HG02623 (cell line): ENCODE results near the gene BCAR1.
"Not testable (repeated sequence)": the region's sequence is repeated elsewhere in the genome, so short reads cannot be mapped to it uniquely, and the experiment has no call there.

Experiments
- ATAC-seq: cut with Tn5 transposase; IDR thresholded peaks from one replicate; pipeline ENCODE4 v1.9.1; 2021; ENCODE audit warnings: moderate library complexity; ENCODE audit not compliant: unreplicated experiment

The BCAR1 gene

DNA sequence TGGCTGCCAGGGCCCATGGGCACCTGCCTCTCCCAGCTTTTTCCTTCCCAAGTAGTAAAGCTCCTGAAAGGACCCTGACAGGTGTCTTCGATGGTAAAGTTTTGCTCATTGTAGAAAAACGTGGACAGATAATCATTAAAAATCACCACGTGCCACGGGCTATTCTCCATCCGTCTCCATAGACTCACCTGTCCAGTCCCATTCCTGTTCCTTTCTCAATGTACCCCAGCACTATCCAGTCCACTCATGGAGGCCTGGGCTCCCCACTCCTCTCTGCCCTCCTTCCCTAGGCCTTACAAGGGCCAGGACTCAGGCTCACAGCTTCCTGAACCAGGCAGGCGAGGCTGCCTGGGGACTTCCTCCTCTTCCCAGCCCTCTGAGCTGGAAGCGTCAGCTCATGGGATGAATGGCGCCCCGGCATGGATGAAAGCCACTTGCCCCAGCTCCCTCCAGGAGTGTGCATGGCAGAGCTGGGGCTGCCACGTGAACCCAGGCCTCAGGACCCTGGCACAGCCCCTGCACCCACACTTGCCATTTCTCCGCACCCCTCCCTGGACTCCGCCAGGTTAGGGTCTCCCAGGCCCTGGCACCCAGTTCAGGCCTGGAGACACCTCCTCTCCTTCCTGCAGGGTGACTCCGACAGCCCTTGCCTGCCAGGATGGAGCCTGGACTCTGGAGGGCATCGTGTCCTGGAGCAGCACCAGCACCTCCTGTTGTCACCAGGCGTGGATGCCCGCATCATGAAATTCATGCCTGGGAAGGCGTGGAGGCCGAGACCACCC is 23.9 kb downstream of the BCAR1 start:
- ATAC-seq: no peak

DNA sequence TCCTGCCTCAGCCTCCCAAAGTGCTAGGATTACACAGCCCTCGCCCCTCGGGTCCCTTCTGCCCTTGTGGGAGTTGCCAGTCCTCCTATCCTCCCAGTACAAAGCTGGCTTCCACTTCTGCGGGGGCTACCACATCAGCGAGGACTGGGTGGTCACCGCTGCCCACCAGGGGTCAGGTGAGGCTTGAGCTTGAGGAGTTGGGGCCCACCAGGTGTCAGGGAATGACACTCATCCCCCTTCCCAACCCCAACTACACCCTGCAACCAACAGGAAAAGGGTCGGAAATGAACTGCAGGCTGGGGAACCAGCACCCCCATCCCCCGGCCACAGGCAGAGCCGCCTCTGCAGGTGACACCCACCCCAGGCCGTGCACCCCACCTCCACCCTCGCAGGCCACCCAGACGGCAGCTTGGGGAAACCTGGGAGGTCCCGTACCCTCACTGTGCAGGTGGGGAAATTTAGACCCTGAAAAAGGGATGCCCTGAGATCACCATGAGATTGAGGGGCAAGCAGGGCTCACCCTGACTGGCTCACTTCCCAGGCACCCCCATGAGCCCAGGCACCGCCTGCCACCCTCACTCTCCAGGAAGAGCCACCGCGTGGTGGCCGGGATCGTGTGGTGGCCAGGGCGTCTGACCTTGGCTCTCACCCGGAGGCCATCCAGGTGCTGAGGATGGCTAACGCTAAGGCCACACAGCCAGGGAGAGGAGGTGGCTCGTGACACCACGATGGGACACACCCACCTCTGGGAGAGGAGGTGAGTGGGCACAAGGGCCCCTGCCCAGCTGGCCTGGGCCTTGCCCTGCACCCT is 24.7 kb downstream of the BCAR1 start:
- ATAC-seq: no peak

DNA sequence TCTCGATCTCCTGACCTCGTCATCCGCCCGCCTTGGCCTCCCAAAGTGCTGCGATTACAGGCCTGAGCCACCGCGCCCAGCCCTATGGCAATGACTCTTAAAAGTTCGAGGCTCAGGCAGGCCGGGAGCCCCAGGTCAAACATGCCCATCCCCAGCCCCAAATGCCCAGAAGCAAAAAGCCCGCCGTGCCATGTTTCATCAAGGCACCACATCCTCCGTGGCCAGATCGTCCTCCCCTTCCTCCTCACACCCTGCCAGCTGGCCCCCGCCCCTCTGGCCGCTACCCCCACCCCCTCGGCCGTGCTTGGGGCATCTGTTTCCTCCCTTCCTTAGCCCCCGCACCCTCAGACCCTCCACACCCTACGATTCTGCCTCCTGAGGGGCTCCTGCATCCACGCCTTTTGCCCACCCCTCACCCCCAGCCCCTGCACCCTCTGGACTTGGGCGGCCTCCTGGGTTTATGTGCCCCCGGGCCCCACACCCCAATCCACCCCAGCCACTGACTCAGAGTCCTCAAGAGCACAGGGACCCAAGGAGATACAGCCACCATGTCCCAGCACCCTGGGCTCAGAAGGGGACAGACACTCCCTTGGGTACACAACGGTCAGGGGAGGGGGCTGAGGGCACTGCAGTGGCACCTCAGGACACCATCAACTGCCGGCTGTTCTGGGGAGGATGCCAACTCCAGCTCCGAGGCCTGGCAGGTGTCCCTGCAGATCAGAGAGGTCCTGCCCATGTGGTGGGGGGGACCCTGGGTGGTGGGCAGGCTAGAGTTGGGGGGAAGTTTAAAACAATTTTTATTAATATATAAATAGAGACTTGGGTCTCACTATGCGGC is 25.5 kb downstream of the BCAR1 start:
- ATAC-seq: no peak

DNA sequence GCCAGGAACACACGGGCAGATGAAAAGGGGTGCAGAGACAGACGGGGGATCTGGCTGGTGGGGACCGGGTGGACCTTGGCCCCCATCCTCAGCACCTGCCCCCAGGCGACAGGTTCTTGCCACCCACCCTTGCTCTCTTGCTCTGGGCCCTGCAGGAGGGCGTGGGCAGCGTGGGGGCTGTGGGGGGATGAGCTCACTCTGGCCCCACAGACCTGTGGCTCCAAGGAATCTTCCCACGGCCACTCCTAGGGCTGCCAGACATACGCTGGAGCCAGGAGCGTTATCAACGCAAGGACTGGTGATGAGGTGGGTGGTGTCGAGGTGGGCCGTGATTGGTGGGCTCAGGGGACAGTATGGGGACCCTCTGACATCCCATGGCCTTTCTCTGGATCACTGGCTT is 26.3 kb downstream of the BCAR1 start:
- no peak for ATAC-seq

DNA sequence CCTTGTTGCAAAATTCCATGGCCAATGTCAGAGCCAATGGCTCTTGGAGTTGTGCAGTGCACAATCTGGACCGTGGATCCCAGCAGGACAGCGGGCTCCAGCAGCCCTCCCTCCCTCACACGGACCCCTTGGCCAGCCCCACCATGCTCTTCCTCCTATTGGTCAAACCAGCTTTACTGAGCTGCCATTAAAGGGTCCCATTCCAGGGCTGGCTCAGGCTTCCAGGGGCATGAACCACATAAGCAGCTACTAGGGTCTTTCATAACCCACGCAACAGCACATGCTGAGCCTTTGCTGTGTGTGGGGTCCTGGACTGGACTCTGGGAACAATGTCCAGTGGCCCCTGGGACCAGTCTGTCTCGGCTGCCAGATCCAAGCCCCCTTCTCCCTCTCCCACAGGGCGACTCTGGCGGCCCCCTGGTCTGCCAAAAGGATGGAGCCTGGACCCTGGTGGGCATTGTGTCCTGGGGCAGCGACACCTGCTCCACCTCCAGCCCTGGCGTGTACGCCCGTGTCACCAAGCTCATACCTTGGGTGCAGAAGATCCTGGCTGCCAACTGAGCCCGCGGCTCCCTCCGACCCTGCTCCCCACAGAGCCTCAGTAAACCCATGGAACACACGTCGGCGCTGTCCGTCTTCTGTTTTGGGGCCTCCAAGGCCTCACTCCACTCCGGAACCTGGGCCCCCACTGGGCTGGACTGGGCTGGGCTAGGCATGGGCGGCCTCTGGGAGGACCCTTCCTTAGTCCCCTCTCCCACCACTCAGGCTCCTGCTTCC is 26.9 kb downstream of the BCAR1 start:
- ATAC-seq: no peak

DNA sequence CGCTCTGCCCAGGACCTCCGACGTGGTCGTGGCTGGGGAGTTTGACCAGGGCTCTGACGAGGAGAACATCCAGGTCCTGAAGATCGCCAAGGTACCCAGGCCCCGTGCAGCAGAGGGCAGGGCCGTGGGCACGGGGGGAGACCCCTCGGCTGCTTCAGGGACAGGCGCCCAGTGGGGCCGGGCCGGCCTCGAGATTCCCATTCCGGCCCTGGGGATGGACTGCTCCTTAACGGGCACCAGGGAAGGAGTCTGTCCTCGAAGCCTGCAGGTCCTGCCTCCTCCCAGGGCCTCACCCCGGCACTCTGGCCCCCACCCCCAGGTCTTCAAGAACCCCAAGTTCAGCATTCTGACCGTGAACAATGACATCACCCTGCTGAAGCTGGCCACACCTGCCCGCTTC is 28.3 kb downstream of the BCAR1 start:
- ATAC-seq: not testable (repeated sequence)

DNA sequence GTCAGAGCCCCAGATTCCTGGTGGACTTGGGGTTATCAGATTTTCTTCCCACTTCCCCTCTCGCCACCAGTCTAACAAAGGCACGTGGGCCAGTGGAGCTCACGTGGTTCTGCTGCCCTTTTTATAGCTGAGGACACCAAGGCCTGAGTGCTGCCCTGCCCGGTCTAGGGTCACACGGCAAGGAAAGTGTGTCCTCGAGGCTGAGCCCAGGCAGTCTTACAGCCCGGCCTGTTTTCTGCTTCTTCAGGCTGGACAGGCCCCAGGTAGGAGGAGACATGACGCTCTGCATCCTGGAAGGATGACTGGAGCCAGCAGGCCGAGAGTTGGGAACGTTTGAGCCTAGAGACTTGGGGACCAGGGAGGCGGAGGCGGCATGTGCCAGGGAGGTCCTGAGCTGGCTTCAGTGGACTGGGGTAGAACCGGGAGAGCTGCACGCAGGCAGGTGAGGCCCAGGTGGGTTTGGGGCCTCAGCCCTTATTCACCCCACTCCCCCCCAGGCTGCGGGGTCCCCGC is 29.1 kb downstream of the BCAR1 start:
- ATAC-seq: no peak

DNA sequence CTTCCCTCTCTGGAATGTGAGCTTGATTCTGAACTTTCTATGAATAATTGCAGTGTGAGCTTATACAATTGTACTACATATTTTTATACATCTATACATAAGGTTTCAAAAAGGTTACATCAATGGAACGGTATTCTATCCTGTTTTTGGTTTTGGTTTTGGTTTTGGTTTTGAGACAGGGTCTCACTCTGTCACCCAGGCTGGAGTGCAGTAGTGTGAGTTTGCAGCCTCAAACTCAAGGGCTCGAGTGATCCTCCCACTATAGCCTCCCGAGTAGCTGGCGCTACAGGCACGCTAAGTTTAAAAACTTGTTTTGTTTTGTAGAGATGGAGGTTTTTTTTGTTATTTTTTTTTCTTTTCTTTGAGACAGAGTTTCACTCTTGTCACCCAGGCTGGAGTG is 31.6 kb downstream of the BCAR1 start:
- no peak for ATAC-seq

DNA sequence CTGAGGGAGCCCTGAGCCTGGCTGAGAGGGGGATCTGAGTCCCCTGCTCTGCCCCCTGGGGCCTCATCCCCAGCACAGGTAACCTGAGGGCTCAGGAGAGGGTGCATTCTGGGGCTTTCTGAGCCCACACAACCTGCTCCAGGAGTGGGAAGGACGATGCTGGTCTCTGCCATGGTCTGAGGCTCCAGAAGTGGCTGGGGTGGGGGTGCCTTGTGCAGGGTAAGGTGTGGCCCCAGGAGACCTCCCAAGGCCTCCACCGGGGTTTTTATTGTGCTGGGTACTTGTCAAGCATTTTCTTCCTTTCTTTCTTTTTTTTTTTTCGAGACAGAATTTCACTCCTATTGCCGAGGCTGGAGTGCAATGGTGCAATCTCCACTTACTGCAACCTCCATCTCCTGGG is 32.3 kb downstream of the BCAR1 start:
- no peak for ATAC-seq

DNA sequence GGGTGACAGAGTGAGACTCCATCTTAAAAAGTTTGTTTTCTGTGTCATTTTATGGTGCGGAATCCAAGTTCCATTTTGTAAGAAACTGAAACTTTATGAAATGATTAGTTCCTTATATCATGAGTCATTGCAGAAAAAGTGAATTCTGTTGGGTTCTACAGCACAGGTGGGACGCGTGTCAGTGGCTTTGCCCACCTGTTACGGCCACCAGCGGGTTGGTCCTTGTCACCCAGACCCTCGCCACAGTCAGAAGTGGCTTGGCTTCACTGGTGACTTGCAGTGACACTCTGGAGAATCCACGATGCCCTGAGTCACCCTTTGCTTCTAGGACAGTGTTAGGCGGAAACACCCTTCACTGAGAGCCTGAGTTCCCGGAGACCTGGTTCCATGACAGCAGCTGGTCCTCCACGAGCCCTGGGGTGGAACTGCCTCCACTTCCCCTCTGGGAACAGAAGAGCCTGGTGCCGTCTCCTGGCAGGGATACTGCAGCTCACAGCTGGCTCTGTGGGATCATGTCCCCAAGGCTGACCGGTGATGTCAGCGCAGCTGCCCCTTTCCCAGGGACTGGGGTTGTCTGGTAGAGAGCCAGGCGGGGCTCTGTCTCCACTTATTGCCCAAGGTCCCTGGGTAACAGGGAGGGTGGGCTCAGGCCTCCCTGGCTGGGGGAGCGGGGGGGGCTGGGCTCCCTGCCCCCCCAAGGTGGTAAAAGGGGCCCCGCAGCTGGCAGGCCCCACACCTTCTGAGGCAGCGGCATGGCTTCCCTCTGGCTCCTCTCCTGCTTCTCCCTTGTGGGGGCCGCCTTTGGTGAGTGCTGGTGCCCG is 33.0 kb downstream of the BCAR1 start, which contains the start of gene CTRB1:
CTRB1 (plus strand) TSS at position 733 of the 821 bp plus-strand sequence; CDS start at position 753, 20 bp downstream.
- peak; percentile 62 for ATAC-seq

DNA sequence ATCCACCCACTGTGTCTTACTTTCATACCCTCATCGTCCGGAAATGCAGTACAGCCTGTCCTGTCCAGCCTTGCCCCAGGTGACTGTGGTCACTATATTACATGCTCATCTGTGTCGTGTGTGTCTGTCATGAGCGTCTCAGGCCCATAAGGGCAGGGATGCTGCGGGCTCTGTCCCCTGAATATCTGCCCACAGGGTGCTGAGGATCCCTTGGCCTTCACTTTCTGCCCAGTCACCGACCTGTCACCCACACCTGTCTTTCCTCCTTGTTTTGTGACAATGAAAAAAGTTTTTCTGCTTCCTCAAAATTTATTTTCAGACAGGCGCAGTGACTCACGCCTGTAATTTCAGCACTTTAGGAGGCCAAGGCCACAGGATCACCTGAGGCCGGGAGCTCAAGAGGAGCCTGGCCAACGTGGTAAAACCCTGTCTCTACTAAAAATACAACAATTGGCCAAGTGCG is 34.0 kb downstream of the BCAR1 start:
- no peak for ATAC-seq

DNA sequence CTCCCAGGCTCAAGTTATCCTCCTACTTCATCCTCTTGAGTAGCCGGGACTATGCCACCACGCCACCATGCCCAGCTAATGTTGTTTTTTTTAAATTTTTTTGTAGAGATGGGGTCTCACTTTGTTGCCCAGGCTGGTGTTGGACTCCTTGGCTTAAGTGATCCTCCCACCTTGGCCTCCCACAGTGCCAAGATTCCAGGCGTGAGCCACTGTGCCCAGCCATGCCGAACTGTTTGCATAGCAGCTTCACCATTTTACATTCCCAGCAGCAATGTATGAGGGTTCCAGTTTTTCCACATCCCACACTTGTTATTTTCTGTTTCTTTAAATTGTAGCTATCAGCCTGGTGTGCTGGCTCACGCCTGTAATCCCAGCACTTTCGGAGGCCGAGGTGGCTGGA is 34.8 kb downstream of the BCAR1 start:
- ATAC-seq: no peak

DNA sequence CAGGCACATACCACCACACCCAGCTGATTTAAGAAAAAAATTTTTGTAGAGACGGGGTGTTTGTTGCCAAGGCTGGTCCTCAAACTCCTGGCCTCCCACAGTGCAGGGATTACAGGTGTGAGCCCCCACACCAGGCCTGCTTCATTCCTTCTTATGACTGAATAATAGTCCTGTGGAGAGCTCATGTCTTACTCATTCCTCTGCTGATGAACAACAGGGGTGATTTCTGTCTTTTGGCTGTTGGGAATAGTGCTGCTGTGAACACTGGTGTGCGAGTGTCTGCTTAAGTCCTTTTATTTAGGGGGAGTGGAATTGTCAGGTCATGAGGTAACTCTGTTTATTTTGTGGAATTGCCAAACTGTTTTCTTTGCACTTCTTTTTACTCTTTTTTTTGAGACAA is 35.3 kb downstream of the BCAR1 start:
- no peak for ATAC-seq

DNA sequence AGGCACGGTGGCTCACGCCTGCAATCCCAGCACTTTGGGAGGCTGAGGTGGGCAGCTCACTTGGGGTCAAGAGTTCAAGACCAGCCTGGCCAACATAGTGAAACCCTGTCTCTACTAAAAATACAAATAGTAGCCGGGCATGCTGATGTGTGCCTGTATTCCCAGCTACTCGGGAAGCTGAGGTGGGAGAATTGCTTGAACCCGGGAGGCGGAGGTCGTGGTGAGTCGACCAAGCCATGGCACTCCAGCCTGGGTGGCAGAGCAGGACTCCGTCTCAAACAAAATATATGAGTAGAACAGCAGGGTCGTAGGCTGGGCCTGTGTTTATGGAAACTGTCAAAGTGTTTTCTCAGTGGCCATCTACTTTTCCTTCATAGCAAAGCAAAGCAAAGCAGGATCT is 40.1 kb downstream of the BCAR1 start:
- not testable (repeated sequence) for ATAC-seq

DNA sequence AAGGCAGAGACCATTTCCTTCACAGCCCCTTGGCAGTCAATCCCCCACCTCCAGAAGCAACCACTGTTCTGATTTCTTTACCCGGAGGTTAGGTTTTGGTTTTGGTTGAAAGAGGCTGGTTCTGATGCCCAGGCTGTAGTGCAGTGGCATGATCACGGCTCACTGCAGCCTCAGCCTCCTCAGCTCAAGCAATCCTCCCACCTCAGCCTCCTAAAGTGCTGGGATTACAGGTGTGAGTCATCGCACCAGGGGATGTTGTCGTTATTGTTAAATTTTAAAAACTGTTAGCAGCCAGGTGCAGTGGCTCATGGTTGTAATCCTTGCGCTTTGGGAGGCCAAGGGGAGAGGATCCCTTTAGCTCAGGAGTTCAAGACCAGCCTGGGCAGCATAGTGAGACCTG is 41.5 kb downstream of the BCAR1 start:
- no peak for ATAC-seq

DNA sequence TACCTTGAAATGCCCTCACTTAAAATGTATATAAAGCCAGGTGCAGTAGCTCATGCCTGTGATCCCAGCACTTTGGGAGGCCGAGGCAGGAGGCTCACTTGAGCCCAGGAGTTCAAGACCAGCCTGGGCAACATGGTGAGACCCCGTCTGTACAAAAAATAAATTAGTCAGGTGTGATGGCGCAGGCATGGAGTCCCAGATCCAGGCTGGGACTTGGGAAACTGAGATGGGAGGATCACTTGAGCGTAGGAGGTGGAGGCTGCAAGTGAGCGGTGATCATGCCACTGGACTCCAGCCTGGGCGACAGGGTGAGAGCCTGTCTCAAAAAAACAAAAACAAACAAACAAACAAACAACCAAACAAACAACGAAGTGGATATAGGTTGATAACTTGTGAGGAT is 41.9 kb downstream of the BCAR1 start:
- ATAC-seq: not testable (repeated sequence)

DNA sequence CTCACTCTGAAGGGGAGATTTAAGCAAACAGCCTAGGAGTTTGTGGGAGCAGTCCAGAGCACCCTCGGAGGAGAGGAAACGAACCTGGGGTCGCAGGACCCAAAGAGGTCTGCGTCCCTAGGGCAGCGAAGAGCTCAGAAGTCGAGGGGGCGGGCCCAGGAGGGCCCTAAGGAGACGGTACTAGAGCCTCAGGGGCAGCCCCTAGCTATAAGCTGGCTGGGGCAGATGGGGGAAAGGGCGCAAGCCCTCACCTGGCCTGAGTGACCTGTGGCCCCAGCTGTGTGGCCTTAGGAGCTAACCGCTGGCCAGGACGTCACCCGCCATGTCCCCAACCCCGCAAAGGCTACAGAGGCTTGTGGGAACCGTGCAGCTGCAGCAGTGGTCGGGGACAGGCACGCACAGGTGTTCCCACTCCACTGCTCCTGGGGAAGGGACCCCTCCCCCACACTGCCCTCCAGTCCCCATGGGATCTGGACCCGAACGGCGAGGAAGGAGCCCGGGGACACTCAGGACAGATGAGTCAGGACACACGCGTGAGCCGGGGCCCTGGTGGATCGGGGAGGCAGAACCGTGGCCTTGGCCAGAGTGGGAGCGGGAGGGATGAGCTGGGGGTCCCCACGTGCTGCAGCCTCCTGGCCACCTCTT is 42.4 kb downstream of the BCAR1 start:
- no peak for ATAC-seq

DNA sequence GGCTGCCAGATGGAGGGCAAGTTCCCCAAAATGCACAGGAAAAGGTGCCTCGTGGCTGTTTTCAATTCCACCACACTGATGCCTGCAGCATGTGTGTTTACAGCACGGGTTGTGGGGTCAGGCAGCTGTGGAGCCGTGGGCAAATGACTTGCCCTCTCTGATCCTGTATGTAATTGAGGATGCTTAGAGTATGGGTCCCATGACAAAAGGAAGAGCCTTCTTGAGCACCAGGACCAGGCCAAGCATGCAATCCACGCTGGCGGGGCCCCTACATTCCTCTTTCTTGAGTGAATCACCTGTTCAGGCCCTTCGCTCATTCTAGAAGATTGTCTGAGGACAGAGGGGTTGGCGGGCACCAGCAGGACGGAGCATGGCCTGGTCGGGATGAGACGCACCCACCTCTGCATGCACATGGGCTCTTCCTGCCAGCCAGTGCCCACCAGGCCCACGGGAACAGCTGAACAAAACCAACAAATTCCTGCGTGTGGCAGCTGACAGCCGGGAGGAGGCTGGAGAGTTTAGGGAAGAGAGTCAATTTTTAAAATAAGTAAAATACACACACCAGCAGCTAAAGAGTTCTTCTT is 43.1 kb downstream of the BCAR1 start:
- ATAC-seq: no peak
